HepG2 (cell line): ENCODE data around the gene TEX19. TPM values are rescaled to one million over a fixed set of nuclear protein-coding genes. Genes with fewer than 3 reads are reported as not detected.

ENCODE experiments used
- CENPT ChIP-seq: sonication (generic); formaldehyde crosslinking; IDR thresholded peaks from 2 replicates; pipeline ENCODE4 v1.8.0; 2022; ENCODE audit warnings: low read depth, mild to moderate bottlenecking, moderate library complexity, missing genetic modification reagents
- ESRRA ChIP-seq: sonication (generic); formaldehyde crosslinking; IDR thresholded peaks from 2 replicates; pipeline ENCODE4 v1.5.1; 2020; ENCODE audit warnings: mild to moderate bottlenecking, low read depth, missing genetic modification reagents
- HMG20B ChIP-seq: conservative IDR thresholded peaks from 2 replicates; pipeline ENCODE4 v1.6.1; 2016; ENCODE audit warnings: missing genetic modification reagents, missing compliant biosample characterization
- KLF9 ChIP-seq: IDR thresholded peaks from 2 replicates; pipeline ENCODE4 v1.6.1; 2016; ENCODE audit warnings: low read depth
- MIXL1 ChIP-seq: IDR thresholded peaks from 2 replicates; pipeline ENCODE4 v1.6.1; 2016
- MNT ChIP-seq: fragments of 450-650 bp; IDR thresholded peaks from 2 replicates; pipeline ENCODE4 v1.6.1; 2016
- POLR2AphosphoS5 ChIP-seq: IDR thresholded peaks from 2 replicates; pipeline ENCODE4 v1.6.1; 2012; ENCODE audit warnings: low read depth, low read length
- RERE ChIP-seq: IDR thresholded peaks from 2 replicates; pipeline ENCODE4 v1.6.1; 2016; ENCODE audit warnings: low read depth, missing genetic modification reagents, missing compliant biosample characterization
- TBX2 ChIP-seq: sonication (generic); formaldehyde crosslinking; IDR thresholded peaks from 2 replicates; pipeline ENCODE4 v1.5.0; 2020; ENCODE audit warnings: missing genetic modification reagents, mild to moderate bottlenecking, borderline replicate concordance
- ZBTB39 ChIP-seq: sonication (generic); formaldehyde crosslinking; IDR thresholded peaks from 2 replicates; pipeline ENCODE4 v1.5.0; 2020; ENCODE audit warnings: missing genetic modification reagents
- ZFP36 ChIP-seq: fragments of 150-350 bp; IDR thresholded peaks from 2 replicates; pipeline ENCODE4 v1.6.1; 2018; ENCODE audit warnings: borderline replicate concordance, low read length, low read depth; ENCODE audit not compliant: partially characterized antibody
- ZNF75D ChIP-seq: sonication (generic); formaldehyde crosslinking; IDR thresholded peaks from 2 replicates; pipeline ENCODE4 v1.8.1; 2023; ENCODE audit warnings: missing genetic modification reagents, mild to moderate bottlenecking, borderline replicate concordance
- polyA plus RNA-seq, 8 experiments: library from polyadenylated mRNA; depleted of rRNA in 3 of 8; stranded (reverse) in 7 of 8; unstranded in 1 of 8; fragments of >200 nt; fragmentation: Illumina TruSeq in 4 of 8; extraction: Trizol in 4 of 8; gene quantifications; 2 replicates each; pipeline versions ENCODE4 v1.2.1 to v1.2.3, GENCODE V29; 2011 to 2016; ENCODE audit warnings: low read depth in 4 of 8, missing spikeins in 1 of 8, mixed read lengths in 1 of 8; ENCODE audit not compliant: insufficient read depth in 1 of 8
- total RNA-seq, 5 experiments: library from RNA; depleted of rRNA; stranded (reverse); fragments of >200 nt; fragmentation: Illumina TruSeq; extraction: Trizol; gene quantifications; 2 replicates each; pipeline ENCODE4 v1.2.3, GENCODE V29; 2016; ENCODE audit warnings: low read depth in 1 of 5
- TF ChIP-seq, protein P1 (sequence below): sonication (generic); formaldehyde crosslinking; IDR thresholded peaks from 2 replicates; pipeline ENCODE4 v1.4.0; 2020; ENCODE audit warnings: low read depth, missing genetic modification reagents
- TF ChIP-seq, protein P2 (sequence below): sonication (generic); formaldehyde crosslinking; IDR thresholded peaks from 2 replicates; pipeline ENCODE4 v1.4.0; 2020; ENCODE audit warnings: mild to moderate bottlenecking, missing genetic modification reagents
- TF ChIP-seq, protein P3 (sequence below): IDR thresholded peaks from 2 replicates; pipeline ENCODE4 v1.6.1; 2016; ENCODE audit warnings: low read depth, borderline replicate concordance

Gene TEX19
- total and polyA plus RNA-seq, 2 of the 13 experiments (the other 11 are each of a cell fraction or from before 2014, with no cell fraction given): 1.3 to 6.0 TPM

GRCh38 chr17:82349287-82349701, 9.8 kb upstream of the TEX19 start (continued):
- TF ChIP-seq, protein P1, sequence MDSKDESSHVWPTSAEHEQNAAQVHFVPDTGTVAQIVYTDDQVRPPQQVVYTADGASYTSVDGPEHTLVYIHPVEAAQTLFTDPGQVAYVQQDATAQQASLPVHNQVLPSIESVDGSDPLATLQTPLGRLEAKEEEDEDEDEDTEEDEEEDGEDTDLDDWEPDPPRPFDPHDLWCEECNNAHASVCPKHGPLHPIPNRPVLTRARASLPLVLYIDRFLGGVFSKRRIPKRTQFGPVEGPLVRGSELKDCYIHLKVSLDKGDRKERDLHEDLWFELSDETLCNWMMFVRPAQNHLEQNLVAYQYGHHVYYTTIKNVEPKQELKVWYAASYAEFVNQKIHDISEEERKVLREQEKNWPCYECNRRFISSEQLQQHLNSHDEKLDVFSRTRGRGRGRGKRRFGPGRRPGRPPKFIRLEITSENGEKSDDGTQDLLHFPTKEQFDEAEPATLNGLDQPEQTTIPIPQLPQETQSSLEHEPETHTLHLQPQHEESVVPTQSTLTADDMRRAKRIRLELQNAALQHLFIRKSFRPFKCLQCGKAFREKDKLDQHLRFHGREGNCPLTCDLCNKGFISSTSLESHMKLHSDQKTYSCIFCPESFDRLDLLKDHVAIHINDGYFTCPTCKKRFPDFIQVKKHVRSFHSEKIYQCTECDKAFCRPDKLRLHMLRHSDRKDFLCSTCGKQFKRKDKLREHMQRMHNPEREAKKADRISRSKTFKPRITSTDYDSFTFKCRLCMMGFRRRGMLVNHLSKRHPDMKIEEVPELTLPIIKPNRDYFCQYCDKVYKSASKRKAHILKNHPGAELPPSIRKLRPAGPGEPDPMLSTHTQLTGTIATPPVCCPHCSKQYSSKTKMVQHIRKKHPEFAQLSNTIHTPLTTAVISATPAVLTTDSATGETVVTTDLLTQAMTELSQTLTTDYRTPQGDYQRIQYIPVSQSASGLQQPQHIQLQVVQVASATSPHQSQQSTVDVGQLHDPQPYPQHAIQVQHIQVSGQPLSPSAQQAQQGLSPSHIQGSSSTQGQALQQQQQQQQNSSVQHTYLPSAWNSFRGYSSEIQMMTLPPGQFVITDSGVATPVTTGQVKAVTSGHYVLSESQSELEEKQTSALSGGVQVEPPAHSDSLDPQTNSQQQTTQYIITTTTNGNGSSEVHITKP (CRISPR knock-in tag): no peak
- peak; percentile 19; the same call in 1 of the 2 replicates for TF ChIP-seq TBX2
- no peak for TF ChIP-seq ESRRA (CRISPR knock-in tag)
- TF ChIP-seq HMG20B (CRISPR knock-in tag): no peak
- TF ChIP-seq POLR2AphosphoS5: no peak
- TF ChIP-seq ZBTB39 (CRISPR knock-in tag): no peak
- no peak for TF ChIP-seq MNT
- TF ChIP-seq RERE (CRISPR knock-in tag): no peak
- TF ChIP-seq, protein P2, sequence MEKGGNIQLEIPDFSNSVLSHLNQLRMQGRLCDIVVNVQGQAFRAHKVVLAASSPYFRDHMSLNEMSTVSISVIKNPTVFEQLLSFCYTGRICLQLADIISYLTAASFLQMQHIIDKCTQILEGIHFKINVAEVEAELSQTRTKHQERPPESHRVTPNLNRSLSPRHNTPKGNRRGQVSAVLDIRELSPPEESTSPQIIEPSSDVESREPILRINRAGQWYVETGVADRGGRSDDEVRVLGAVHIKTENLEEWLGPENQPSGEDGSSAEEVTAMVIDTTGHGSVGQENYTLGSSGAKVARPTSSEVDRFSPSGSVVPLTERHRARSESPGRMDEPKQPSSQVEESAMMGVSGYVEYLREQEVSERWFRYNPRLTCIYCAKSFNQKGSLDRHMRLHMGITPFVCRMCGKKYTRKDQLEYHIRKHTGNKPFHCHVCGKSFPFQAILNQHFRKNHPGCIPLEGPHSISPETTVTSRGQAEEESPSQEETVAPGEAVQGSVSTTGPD: no peak
- no peak for TF ChIP-seq ZNF75D
- TF ChIP-seq CENPT (CRISPR knock-in tag): no peak
- TF ChIP-seq KLF9: no peak
- TF ChIP-seq ZFP36: no peak
- TF ChIP-seq, protein P3, sequence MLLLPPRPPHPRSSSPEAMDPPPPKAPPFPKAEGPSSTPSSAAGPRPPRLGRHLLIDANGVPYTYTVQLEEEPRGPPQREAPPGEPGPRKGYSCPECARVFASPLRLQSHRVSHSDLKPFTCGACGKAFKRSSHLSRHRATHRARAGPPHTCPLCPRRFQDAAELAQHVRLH (CRISPR knock-in tag): no peak
- TF ChIP-seq MIXL1 (CRISPR knock-in tag): 0 out of 2 replicates have a peak, but pooled peaks have one; percentile 20
